SK-N-MC (cell line): ENCODE results near the gene FBXO24.
"Not testable (repeated sequence)": the region's sequence is repeated elsewhere in the genome, so short reads cannot be mapped to it uniquely, and the experiment has no call there.

ENCODE experiments used
- DNase-seq: peaks from one replicate; pipeline ENCODE4 v3.0.0-alpha.2; 2011; ENCODE audit warnings: low read depth, low spot score
- H3K27ac ChIP-seq: fragments of 200-600 bp; sonication (generic); 2 replicates; pipeline ENCODE4 v1.5.1; 2016; ENCODE audit warnings: mixed run types
- H3K36me3 ChIP-seq: fragments of 200-600 bp; sonication (generic); 2 replicates; pipeline ENCODE4 v1.6.1; 2017; ENCODE audit warnings: antibody characterized with exemption, low read length, mixed read lengths; ENCODE audit not compliant: insufficient read depth
- H3K4me3 ChIP-seq: fragments of 200-600 bp; sonication (generic); 2 replicates; pipeline ENCODE4 v1.5.1; 2016
- H3K9ac ChIP-seq: fragments of 200-600 bp; sonication (generic); 2 replicates; pipeline ENCODE4 v1.8.0; 2017; ENCODE audit warnings: mixed run types, mixed read lengths; ENCODE audit not compliant: insufficient read length
- H3K9me3 ChIP-seq: fragments of 200-600 bp; sonication (generic); 2 replicates; pipeline ENCODE4 v1.6.1; 2017; ENCODE audit warnings: low read depth, mild to moderate bottlenecking, antibody characterized with exemption, low read length, moderate library complexity, mixed read lengths
- EZH2 ChIP-seq: fragments of 200-600 bp; sonication (generic); IDR thresholded peaks from one replicate; pipeline ENCODE4 v1.6.1; 2017; ENCODE audit warnings: antibody characterized with exemption
- FOXP2 ChIP-seq: optimal IDR thresholded peaks from 2 replicates; pipeline ENCODE3; 2011; ENCODE audit warnings: mild to moderate bottlenecking, moderate library complexity; ENCODE audit not compliant: insufficient read depth; ENCODE audit errors: extremely low read length, control extremely low read depth
- POLR2AphosphoS5 ChIP-seq: IDR thresholded peaks from 2 replicates; pipeline ENCODE4 v1.6.1; 2012; ENCODE audit warnings: mild to moderate bottlenecking, low read depth, low read length, borderline replicate concordance

Gene FBXO24

GRCh38 chr7:100553032-100553431, 33.1 kb upstream of the FBXO24 start:
- DNase-seq = no peak

GRCh38 chr7:100555701-100556100, 30.4 kb upstream of the FBXO24 start:
- no peak for TF ChIP-seq POLR2AphosphoS5
- TF ChIP-seq EZH2 = no peak
- TF ChIP-seq FOXP2 = no peak
- Histone ChIP-seq H3K9ac (no peak overlapping the region), H3K36me3 (no peaks in the 10 kb centered on the region), H3K27ac (no peak overlapping the region), H3K4me3 (no peak overlapping the region), H3K9me3 (no peaks in the 10 kb centered on the region)
- no peak for DNase-seq

More at GRCh38 chr7:100553032-100553431, 33.1 kb upstream of the FBXO24 start:
- no peak overlapping the region for H3K9ac ChIP-seq
- H3K36me3 ChIP-seq = no peaks in the 10 kb centered on the region
- TF ChIP-seq FOXP2 = no peak
- no peak for TF ChIP-seq POLR2AphosphoS5
- no peak for TF ChIP-seq EZH2
- no peak overlapping the region for H3K27ac ChIP-seq
- no peaks in the 10 kb centered on the region for H3K9me3 ChIP-seq
- H3K4me3 ChIP-seq = no peak overlapping the region

GRCh38 chr7:100556541-100556940, 29.6 kb upstream of the FBXO24 start:
- Histone ChIP-seq H3K9ac (no peak overlapping the region), H3K4me3 (no peak overlapping the region), H3K36me3 (no peaks in the 10 kb centered on the region), H3K27ac (no peak overlapping the region), H3K9me3 (no peaks in the 10 kb centered on the region)
- no peak for TF ChIP-seq POLR2AphosphoS5
- no peak for TF ChIP-seq EZH2
- TF ChIP-seq FOXP2 = no peak
- no peak for DNase-seq

- no peak for DNase-seq
- no peak overlapping the region for H3K9ac ChIP-seq
- no peak overlapping the region for H3K4me3 ChIP-seq
- H3K27ac ChIP-seq = no peak overlapping the region
- no peaks in the 10 kb centered on the region for H3K9me3 ChIP-seq
- no peak for TF ChIP-seq FOXP2
- TF ChIP-seq POLR2AphosphoS5 = no peak
- TF ChIP-seq EZH2 = no peak
- H3K36me3 ChIP-seq = no peaks in the 10 kb centered on the region
Observed at GRCh38 chr7:100559127-100559526, 27.0 kb upstream of the FBXO24 start.

GRCh38 chr7:100561491-100562194, 24.5 kb upstream of the FBXO24 start:
- Histone ChIP-seq H3K9ac (no peak overlapping the region), H3K9me3 (no peaks in the 10 kb centered on the region), H3K4me3 (no peak overlapping the region), H3K36me3 (no peaks in the 10 kb centered on the region), H3K27ac (no peak overlapping the region)
- TF ChIP-seq FOXP2 (no peak), POLR2AphosphoS5 (no peak), EZH2 (no peak)
- no peak for DNase-seq

GRCh38 chr7:100562195-100563099, 23.7 kb upstream of the FBXO24 start:
- no peak for DNase-seq
- Histone ChIP-seq H3K9ac (no peak overlapping the region), H3K27ac (no peak overlapping the region), H3K36me3 (no peaks in the 10 kb centered on the region), H3K4me3 (no peak overlapping the region), H3K9me3 (no peaks in the 10 kb centered on the region)
- TF ChIP-seq POLR2AphosphoS5 (no peak), EZH2 (no peak), FOXP2 (no peak)

GRCh38 chr7:100563100-100563564, 23.0 kb upstream of the FBXO24 start:
- no peak for DNase-seq
- Histone ChIP-seq H3K36me3 (no peaks in the 10 kb centered on the region), H3K9me3 (no peaks in the 10 kb centered on the region), H3K27ac (no peak overlapping the region), H3K4me3 (no peak overlapping the region), H3K9ac (no peak overlapping the region)
- no peak for TF ChIP-seq POLR2AphosphoS5
- no peak for TF ChIP-seq FOXP2
- TF ChIP-seq EZH2 = no peak

- Histone ChIP-seq H3K4me3 (no peak overlapping the region), H3K9ac (no peak overlapping the region), H3K9me3 (no peaks in the 10 kb centered on the region), H3K36me3 (no peaks in the 10 kb centered on the region), H3K27ac (no peak overlapping the region)
- DNase-seq = peak; percentile 26
- TF ChIP-seq FOXP2 (no peak), POLR2AphosphoS5 (no peak), EZH2 (no peak)
Observed at GRCh38 chr7:100563809-100564400, 22.2 kb upstream of the FBXO24 start.

- H3K9ac ChIP-seq, H3K9me3 ChIP-seq, H3K4me3 ChIP-seq, DNase-seq, H3K36me3 ChIP-seq, H3K27ac ChIP-seq: not testable (repeated sequence)
Observed at GRCh38 chr7:100564405-100564804, 21.7 kb upstream of the FBXO24 start.
